Heart left ventricle (tissue), 16 donors: ENCODE data around the gene STK4. TPM values are rescaled to one million over a fixed set of nuclear protein-coding genes. Genes with fewer than 3 reads are reported as not detected.

ENCODE experiments used
- ATAC-seq, 4 donors: fragments of 200-7000 bp; cut with Tn5 transposase; one replicate each; pipeline ENCODE4 v1.9.1; 2020 to 2022; ENCODE audit warnings: moderate library complexity in 4 of 4, mild to moderate bottlenecking in 3 of 4, moderate number of reproducible peaks in 1 of 4
- DNase-seq, 5 donors: peaks; one replicate each; pipeline ENCODE4 v3.0.0-alpha.2; 2020
- H3K27ac ChIP-seq, 12 donors: fragments of 200-600 bp; sonication (generic) in 4 of 12; one replicate each; pipeline versions ENCODE4 v1.5.0 to v1.8.0; 2016 to 2022; ENCODE audit warnings: mild to moderate bottlenecking in 2 of 12
- H3K27me3 ChIP-seq, 9 donors: fragments of 200-600 bp; sonication (generic) in 2 of 9; one replicate each; pipeline versions ENCODE4 v1.5.1 to v1.8.0; 2016 to 2022; ENCODE audit warnings: mild to moderate bottlenecking in 3 of 9
- H3K36me3 ChIP-seq, 9 donors: fragments of 200-600 bp; sonication (generic) in 2 of 9; one replicate each; pipeline versions ENCODE4 v1.5.0 to v1.8.0; 2018 to 2022; ENCODE audit warnings: mild to moderate bottlenecking in 2 of 9
- H3K4me1 ChIP-seq, 12 donors: fragments of 200-600 bp; sonication (generic) in 4 of 12; one replicate each; pipeline versions ENCODE4 v1.5.0 to v1.8.0; 2016 to 2022; ENCODE audit warnings: mild to moderate bottlenecking in 3 of 12
- H3K4me3 ChIP-seq, 12 donors: fragments of 200-600 bp; sonication (generic) in 4 of 12; one replicate each; pipeline versions ENCODE4 v1.5.0 to v1.8.0; 2017 to 2022; ENCODE audit warnings: mild to moderate bottlenecking in 9 of 12, moderate library complexity in 4 of 12
- H3K9me3 ChIP-seq, 12 donors: fragments of 200-600 bp; sonication (generic) in 4 of 12; one replicate each; pipeline versions ENCODE4 v1.5.0 to v1.8.0; 2016 to 2022; ENCODE audit warnings: mild to moderate bottlenecking in 1 of 12
- POLR2A ChIP-seq, 2 donors: fragments of 450-650 bp; IDR thresholded peaks; one replicate each; pipeline ENCODE4 v1.6.1; 2017; ENCODE audit warnings: antibody characterized with exemption in 2 of 2, mild to moderate bottlenecking in 2 of 2, moderate library complexity in 2 of 2
- WGBS, 4 donors: extraction: QIAGEN DNeasy Blood & Tissue Kit in 2 of 4; methylation state at CpG; one replicate each; pipeline versions ENCODE4 v1.1.5 to v1.1.7; 2013 to 2018; 5-methylcytosine and 5-hydroxymethylcytosine counted together
- intact Hi-C, 10 donors: fragments of 100-400 bp; cut with DNase I; formaldehyde crosslinking; loops; one replicate each; pipeline versions ENCODE4 v1.11.1 to v1.14.2; 2022
- polyA plus RNA-seq, 2 donors: library from polyadenylated mRNA; stranded (reverse); fragments of 200-250 nt; gene quantifications; one replicate each; pipeline ENCODE4 v1.2.3, GENCODE V29; 2013
- total RNA-seq, 9 donors: library from RNA; depleted of rRNA in 2 of 9; stranded (reverse); fragments of >200 nt in 2 of 9; fragmentation: NEBNext Ultra II Directional in 3 of 9; extraction: Animal tissue kit (Norgen Biotek cat#: 25700) in 3 of 9; gene quantifications; one replicate each; pipeline versions ENCODE4 v1.1.0 to v1.2.4, GENCODE V29; 2016 to 2023
- TF ChIP-seq, protein P1 (sequence below), 12 donors: fragments of 200-600 bp; sonication (generic) in 4 of 12; IDR thresholded peaks; one replicate each; pipeline versions ENCODE4 v1.5.0 to v1.8.0; 2018 to 2022; ENCODE audit warnings: antibody characterized with exemption in 12 of 12, mild to moderate bottlenecking in 5 of 12
- donor health status: ischemic (EF 13 %, LVEDD 7.1; RV severe dilation, severe dysfunction).
- donor health status: healthy with polysubstance abuse.
- donor health status: DM: no; HTN: yes; CAD: no.
- donor health status: DM: no; HTN: no; CAD: no.
- donor health status: ischemic (EF 25% LVEDD 6.9; RV normal size, moderate dysfunction).
- donor health status: ischemic (EF 25% LVEDD 5.7; RV mildly dilated, moderate dysfunction).
- donor health status: healthy.
- donor health status: DM: yes; HTN: yes; CAD: no.
- donor health status: ischemic (EF 35%, LVEDD 5.7; RV mildly dilated, moderate dysfunction).
- donor health status: nonischemic (EF 11% LVEDD 7.7; RV severe dilation, severe dysfunction).
- donor health status: DM: yes; HTN: yes; CAD: no.
- donor health status: PGD.
- donor health status: ischemic (EF 29% LVEDD 5.4; RV normal size, mild dysfunction).
- donor health status: nonischemic (EF 23%, LVEDD 6.1; RV moderate dilation, normal function).

The STK4 gene
- total and polyA plus RNA-seq, 11 donors = 3.2 to 25.3 (median 9.3) TPM

GRCh38 chr20:45094201-45094600, 127.9 kb downstream of the STK4 start:
- Histone ChIP-seq H3K4me1 (peaks cover 0 to 13% (median 4%) of the 10 kb centered on the region in 12 donors), H3K27me3 (peaks cover 15 to 34% (median 24%) of the 10 kb centered on the region in 9 donors), H3K27ac (no peak overlapping the region), H3K4me3 (no peak overlapping the region), H3K9me3 (no peaks in the 10 kb centered on the region), H3K36me3 (no peaks in the 10 kb centered on the region)
- intact Hi-C loops = loop anchor here in 6 of 10 donors (2.0 to 10.0 kb wide), 5 partner anchors 49 to 201 kb away; no protein-coding TSS in a partner anchor
- TF ChIP-seq, protein P1, sequence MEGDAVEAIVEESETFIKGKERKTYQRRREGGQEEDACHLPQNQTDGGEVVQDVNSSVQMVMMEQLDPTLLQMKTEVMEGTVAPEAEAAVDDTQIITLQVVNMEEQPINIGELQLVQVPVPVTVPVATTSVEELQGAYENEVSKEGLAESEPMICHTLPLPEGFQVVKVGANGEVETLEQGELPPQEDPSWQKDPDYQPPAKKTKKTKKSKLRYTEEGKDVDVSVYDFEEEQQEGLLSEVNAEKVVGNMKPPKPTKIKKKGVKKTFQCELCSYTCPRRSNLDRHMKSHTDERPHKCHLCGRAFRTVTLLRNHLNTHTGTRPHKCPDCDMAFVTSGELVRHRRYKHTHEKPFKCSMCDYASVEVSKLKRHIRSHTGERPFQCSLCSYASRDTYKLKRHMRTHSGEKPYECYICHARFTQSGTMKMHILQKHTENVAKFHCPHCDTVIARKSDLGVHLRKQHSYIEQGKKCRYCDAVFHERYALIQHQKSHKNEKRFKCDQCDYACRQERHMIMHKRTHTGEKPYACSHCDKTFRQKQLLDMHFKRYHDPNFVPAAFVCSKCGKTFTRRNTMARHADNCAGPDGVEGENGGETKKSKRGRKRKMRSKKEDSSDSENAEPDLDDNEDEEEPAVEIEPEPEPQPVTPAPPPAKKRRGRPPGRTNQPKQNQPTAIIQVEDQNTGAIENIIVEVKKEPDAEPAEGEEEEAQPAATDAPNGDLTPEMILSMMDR (IDR thresholded peaks at IDR 0.05) = no peak
- TF ChIP-seq POLR2A (IDR thresholded peaks at IDR 0.05) = no peak
- ATAC-seq (no peak), DNase-seq (no peak)
- WGBS, 4 donors = 91 to 100% (median 95%) methylated on average over 2 of the region's 2 CpGs

- no peak for DNase-seq
- WGBS, 4 donors = 89 to 96% (median 92%) methylated on average over 4 to 11 of the region's 11 CpGs
These were observed 128.7 kb downstream of the STK4 start for GRCh38 chr20:45094864-45095574.

DNA sequence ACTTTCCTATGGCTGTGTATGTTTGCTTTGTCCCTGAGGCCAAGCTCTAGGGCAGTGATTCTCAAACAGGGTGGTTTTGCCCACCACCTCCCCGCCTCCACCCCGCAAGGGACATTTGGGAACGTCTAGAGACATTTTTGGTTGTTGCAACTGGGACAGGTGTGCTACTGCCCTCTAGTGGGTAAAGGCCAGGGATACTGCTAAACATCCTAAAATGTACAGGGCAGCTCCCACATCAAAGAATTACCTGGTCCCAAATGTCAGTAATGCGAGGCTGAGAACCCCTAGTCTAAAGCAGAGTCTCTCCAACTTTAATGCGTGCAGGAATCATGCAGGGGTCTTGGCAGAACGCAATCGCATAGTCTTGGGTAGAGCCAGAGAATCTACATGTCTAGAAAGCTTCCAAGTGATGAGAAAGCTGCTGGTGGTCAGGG, 129.5 kb downstream of the STK4 start:
- peaks cover 19 to 50% (median 33%) of the 10 kb centered on the region in 9 donors for H3K27me3 ChIP-seq
- DNase-seq (peak in 4 of 5 donors; percentile 34 to 50 (median 39)), ATAC-seq (peak; percentile 18 to 67 (median 50))
- no peak overlapping the region for H3K4me3 ChIP-seq
- H3K27ac ChIP-seq = no peak overlapping the region
- intact Hi-C loops = loop anchor here (1.0 to 10.0 kb wide), 9 partner anchors 51 to 199 kb away; no protein-coding TSS in a partner anchor
- H3K4me1 ChIP-seq = peaks cover 0 to 17% (median 4%) of the 10 kb centered on the region in 12 donors
- H3K36me3 ChIP-seq = no peaks in the 10 kb centered on the region
- WGBS, 4 donors = 5 to 14% (median 9%) methylated on average over 7 of the region's 7 CpGs
- TF ChIP-seq, protein P1 (IDR thresholded peaks at IDR 0.05) = peak; percentile 54 to 79 (median 70)
- no peak for TF ChIP-seq POLR2A (IDR thresholded peaks at IDR 0.05)
- H3K9me3 ChIP-seq = no peaks in the 10 kb centered on the region

More at GRCh38 chr20:45094864-45095574, 128.7 kb downstream of the STK4 start:
- no peak overlapping the region for H3K27ac ChIP-seq
- H3K36me3 ChIP-seq = no peaks in the 10 kb centered on the region
- H3K4me3 ChIP-seq = no peak overlapping the region
- intact Hi-C loops = loop anchor here (2.0 to 10.0 kb wide), 7 partner anchors 50 to 200 kb away; no protein-coding TSS in a partner anchor
- peaks cover 0 to 13% (median 4%) of the 10 kb centered on the region in 12 donors for H3K4me1 ChIP-seq
- TF ChIP-seq, protein P1 (IDR thresholded peaks at IDR 0.05) = no peak
- TF ChIP-seq POLR2A (IDR thresholded peaks at IDR 0.05) = no peak
- no peaks in the 10 kb centered on the region for H3K9me3 ChIP-seq
- peaks cover 15 to 42% (median 28%) of the 10 kb centered on the region in 9 donors for H3K27me3 ChIP-seq
- ATAC-seq = no peak

- TF ChIP-seq, protein P1 (IDR thresholded peaks at IDR 0.05) = no peak
- no peak for TF ChIP-seq POLR2A (IDR thresholded peaks at IDR 0.05)
- Histone ChIP-seq H3K4me1 (peaks cover 0 to 19% (median 4%) of the 10 kb centered on the region in 12 donors), H3K9me3 (no peaks in the 10 kb centered on the region), H3K4me3 (no peak overlapping the region), H3K27ac (no peak overlapping the region), H3K36me3 (no peaks in the 10 kb centered on the region), H3K27me3 (peaks cover 22 to 60% (median 34%) of the 10 kb centered on the region in 9 donors)
- no peak for ATAC-seq
- WGBS, 4 donors = 73 to 81% (median 76%) methylated on average over 9 of the region's 9 CpGs
- intact Hi-C loops = loop anchor here (1.0 to 10.0 kb wide), 8 partner anchors 52 to 198 kb away; no protein-coding TSS in a partner anchor
- DNase-seq = no peak
These were observed 130.5 kb downstream of the STK4 start for GRCh38 chr20:45096781-45097180.
